ENCODE measurements around the gene GSTM5.

DNA sequence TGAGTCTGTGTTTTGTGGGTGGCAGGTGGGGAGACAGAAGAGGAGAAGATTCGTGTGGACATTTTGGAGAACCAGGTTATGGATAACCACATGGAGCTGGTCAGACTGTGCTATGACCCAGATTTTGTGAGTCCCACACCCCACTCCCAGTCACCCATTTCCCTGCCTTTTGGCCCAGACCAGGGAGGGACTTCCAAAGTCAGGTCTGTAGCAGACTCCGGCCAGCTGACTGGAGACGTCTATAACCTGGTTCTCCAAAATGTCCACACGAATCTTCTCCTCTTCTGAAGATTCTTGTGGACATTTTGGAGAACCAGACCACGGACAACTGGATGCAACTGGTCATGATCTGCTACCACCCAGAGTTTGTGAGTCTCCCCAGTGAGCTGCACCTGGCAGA is 1.6 kb downstream of the GSTM5 start:
- no peak for TF ChIP-seq ZNF251 (CRISPR knock-in tag; IDR thresholded peaks at IDR 0.05)
- no peak for TF ChIP-seq ZNF646 (CRISPR knock-in tag; IDR thresholded peaks at IDR 0.05)
- no peak for TF ChIP-seq ZNF12 (CRISPR knock-in tag; IDR thresholded peaks at IDR 0.05)
- TF ChIP-seq SNRNP70 (IDR thresholded peaks at IDR 0.05; ENCODE audit: low read depth, low read length): no peak
- no peak for TF ChIP-seq ZBTB25 (CRISPR knock-in tag; IDR thresholded peaks at IDR 0.05)
- TF ChIP-seq RAD21 (CRISPR knock-in tag; IDR thresholded peaks at IDR 0.05): no peak
- TF ChIP-seq, protein P1, sequence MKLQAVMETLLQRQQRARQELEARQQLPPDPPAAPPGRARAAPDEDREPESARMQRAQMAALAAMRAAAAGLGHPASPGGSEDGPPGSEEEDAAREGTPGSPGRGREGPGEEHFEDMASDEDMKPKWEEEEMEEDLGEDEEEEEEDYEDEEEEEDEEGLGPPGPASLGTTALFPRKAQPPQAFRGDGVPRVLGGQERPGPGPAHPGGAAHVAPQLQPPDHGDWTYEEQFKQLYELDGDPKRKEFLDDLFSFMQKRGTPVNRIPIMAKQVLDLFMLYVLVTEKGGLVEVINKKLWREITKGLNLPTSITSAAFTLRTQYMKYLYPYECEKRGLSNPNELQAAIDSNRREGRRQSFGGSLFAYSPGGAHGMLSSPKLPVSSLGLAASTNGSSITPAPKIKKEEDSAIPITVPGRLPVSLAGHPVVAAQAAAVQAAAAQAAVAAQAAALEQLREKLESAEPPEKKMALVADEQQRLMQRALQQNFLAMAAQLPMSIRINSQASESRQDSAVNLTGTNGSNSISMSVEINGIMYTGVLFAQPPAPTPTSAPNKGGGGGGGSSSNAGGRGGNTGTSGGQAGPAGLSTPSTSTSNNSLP (IDR thresholded peaks at IDR 0.05; ENCODE audit: low read depth, low read length): no peak

Data from HepG2 (cell line).